GM18858 (cell line): ENCODE measurements around the gene NUP153.

Experiments used
- ATAC-seq: cut with Tn5 transposase; IDR thresholded peaks from one replicate; pipeline ENCODE4 v1.9.1; 2021; ENCODE audit not compliant: unreplicated experiment

NUP153 gene

DNA sequence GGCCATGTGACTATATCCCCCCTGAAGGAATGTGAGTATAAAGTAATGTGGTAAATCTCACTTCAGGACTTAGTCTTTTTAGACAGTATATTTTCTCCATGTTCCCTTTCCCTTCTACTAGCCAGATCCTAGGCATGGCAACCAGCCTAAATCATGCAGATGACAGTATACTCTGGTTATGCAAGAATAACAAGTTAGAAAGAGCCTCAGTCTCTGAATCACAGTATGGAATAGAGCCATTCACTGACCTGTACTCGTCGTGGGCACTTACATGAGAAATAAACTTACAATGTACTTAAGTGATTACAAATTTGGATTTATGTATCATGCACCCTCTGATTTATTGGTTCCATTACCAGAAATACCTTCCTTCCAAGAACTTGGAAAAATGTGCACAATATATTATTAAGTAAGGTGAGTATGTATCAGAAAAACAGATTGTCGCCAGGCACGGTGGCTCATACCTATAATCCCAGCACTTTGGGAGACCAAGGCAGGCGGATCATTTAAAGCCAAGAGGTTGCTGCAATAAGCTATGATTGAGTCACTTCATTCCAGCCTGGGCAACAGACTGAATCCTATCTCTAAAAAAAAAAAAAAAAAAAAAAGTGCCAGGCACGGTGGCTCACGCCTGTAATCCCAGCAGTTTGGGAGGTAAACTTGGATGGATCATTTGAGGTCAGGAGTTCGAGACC is 131.7 kb downstream of the NUP153 start:
- ATAC-seq = no peak

DNA sequence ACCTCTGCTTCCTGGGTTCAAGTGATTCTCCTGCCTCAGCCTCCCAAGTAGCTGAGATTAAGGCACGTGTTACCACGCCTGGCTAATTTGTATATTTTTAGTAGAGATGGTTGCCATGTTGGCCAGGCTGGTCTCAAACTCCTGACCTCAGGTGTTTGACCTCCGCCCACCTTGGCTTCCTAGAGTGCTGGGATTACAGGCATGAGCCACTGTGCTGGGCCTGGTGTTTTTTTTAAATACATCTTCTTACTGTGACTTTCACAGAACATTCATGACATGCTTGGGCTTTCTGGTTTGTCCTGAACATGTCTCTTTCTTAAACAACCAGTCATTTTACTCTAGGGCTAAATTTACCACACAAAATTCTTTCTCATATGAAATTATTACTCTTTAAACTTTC is 141.3 kb downstream of the NUP153 start:
- no peak for ATAC-seq
